ENCODE results near the gene SULT4A1. TPM values are rescaled to one million over a fixed set of nuclear protein-coding genes. Genes with fewer than 3 reads are reported as not detected.

The SULT4A1 gene
- total and polyA plus RNA-seq, 10 donors = 0.35 to 5.1 (median 1.7) TPM

GRCh38 chr22:43879901-43880540 lies 17.7 kb upstream of the SULT4A1 start:
- no peak overlapping the region for H3K4me3 ChIP-seq
- no peaks in the 10 kb centered on the region for H3K36me3 ChIP-seq
- H3K4me1 ChIP-seq = peaks cover 0 to 10% (median 6%) of the 10 kb centered on the region in 6 donors
- H3K27me3 ChIP-seq (replicated peaks in 1 of 7) = peaks cover 0 to 89% (median 6%) of the 10 kb centered on the region in 7 donors
- H3K9me3 ChIP-seq = no peaks in the 10 kb centered on the region
- no peak overlapping the region for H3K27ac ChIP-seq
- intact Hi-C loops (cut with DNase I; ENCODE audit: low total_unique reads) = loop anchor here (10.0 kb wide), 1 partner anchor 485 kb away; no protein-coding TSS in a partner anchor
- TF ChIP-seq POLR2A (IDR thresholded peaks at IDR 0.05) = no peak
- 64 to 72% (median 67%) methylated on average over 8 to 14 of the region's 14 CpGs for WGBS, 5 donors
- DNase-seq = peak; percentile 24

DNA sequence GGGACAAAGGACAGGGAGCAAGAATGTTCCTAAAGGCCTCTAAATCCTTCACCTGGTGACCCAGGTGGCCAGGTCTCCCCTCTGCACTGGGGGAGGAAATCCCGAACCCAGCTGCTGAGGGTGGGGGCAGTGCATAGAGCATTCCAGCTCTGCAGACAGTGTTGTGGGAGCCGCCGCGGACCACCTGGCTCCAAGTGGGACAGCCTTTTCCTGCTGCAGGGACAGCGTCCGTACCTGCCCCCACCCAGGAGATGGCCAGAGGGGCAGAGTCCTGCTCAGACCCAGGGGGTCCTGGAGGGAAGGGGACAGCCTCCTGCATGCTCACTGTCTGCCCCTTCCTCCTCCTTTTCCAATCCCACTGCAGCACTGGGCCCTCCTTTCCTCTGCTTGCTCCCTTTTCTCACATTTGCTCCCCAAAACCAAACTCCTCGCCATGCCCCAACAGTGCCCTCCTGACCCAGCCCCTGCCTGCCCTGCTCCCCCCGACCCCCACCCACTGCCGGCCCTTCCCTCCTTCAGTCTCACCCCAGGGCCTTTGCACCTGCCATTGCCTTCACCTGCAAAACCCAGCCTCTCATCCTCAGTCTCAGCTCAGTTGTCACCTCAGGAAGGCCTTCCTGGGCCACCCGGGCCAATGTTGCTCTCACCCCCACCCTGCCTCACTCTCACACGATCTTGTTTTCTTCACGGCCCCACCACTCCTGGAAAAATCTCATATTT lies 16.7 kb upstream of the SULT4A1 start:
- H3K36me3 ChIP-seq = no peaks in the 10 kb centered on the region
- DNase-seq = peak; percentile 49
- intact Hi-C loops (cut with DNase I; ENCODE audit: low total_unique reads) = no loop called here
- 70 to 79% (median 71%) methylated on average over 12 of the region's 12 CpGs for WGBS, 5 donors
- no peak overlapping the region for H3K27ac ChIP-seq
- H3K4me1 ChIP-seq = no peaks in the 10 kb centered on the region
- H3K27me3 ChIP-seq (replicated peaks in 1 of 7) = peaks cover 0 to 90% (median 15%) of the 10 kb centered on the region in 7 donors
- no peak overlapping the region for H3K4me3 ChIP-seq
- H3K9me3 ChIP-seq = no peaks in the 10 kb centered on the region
- TF ChIP-seq POLR2A (IDR thresholded peaks at IDR 0.05) = no peak
- no peak for TF ChIP-seq CTCF (IDR thresholded peaks at IDR 0.05 in 8 of 11, conservative IDR thresholded peaks at IDR 0.05 in 3 of 11)
- TF ChIP-seq POLR2AphosphoS5 (IDR thresholded peaks at IDR 0.05) = no peak

DNA sequence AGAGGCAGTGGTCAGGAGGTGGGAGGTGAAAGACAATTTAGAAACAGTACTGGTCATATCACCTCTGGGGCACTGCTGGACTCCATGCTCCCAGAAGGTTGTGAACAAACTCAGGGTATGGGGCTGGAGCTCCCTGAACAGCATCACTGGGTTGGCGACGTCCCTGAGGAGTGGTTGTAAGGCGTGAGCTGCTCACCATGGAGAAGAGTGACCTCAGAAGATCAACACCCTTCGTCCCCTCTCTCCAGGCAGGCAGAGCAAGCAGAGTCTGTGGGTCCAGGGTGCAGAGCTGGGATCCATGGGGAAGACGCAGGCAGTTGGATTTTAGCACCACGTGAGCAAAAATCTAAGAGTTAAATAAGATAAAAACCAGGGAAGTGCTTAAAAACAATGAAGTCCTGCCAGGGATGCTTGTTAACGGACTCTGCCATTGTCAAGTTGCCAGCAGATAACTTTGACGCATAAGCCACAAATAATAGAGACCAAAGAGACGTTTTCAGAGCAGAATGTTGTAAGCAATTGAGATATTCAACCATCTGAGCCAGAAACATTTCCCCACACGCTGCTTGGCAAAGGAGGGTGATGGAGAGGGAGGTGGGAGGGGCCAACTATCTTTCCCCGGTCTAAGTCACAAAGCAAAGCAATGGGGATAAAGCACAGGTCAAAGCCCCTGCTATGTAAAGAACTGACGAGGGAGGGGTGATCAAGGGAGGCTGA lies 15.9 kb upstream of the SULT4A1 start:
- Histone ChIP-seq H3K4me1 (no peaks in the 10 kb centered on the region), H3K4me3 (no peak overlapping the region), H3K9me3 (no peaks in the 10 kb centered on the region), H3K27ac (no peak overlapping the region), H3K36me3 (no peaks in the 10 kb centered on the region), H3K27me3 (replicated peaks in 1 of 7) (peaks cover 0 to 93% (median 15%) of the 10 kb centered on the region in 7 donors)
- no peak for TF ChIP-seq CTCF (IDR thresholded peaks at IDR 0.05 in 8 of 11, conservative IDR thresholded peaks at IDR 0.05 in 3 of 11)
- TF ChIP-seq POLR2A (IDR thresholded peaks at IDR 0.05) = no peak
- TF ChIP-seq POLR2AphosphoS5 (IDR thresholded peaks at IDR 0.05) = no peak
- 54 to 73% (median 71%) methylated on average over 12 of the region's 12 CpGs for WGBS, 5 donors
- peak; percentile 27 for DNase-seq
- intact Hi-C loops (cut with DNase I; ENCODE audit: low total_unique reads) = no loop called here

DNA sequence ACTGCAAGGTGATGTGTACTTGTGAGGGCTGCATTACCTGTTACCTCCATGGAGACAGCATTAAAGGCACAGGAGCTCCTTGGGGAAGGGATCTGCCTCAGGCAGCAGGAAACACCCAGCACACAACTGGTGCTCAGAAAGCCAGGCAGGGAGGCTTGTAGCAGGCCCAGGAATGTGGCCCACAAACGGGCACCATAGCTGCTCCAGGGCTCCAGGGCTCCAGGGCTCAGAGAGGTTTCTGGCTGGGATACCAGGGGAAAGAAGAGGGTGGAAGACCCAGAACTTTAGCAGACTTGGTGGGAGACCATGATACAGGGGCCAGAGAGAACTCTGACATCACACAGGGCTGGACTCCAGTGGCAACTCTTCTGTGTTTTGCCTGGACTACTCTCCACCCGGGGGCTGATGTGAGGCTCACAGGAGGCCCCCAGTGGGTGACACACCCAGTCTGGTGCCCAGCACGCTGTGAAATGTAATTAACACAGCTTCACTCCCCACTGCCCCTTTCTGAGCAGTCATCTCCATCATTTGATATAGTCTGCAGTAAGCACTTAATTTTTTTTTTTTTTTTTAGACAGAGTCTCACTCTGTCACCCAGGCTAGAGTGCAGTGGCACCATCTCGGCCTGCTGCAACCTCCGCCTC lies 14.7 kb upstream of the SULT4A1 start:
- no peaks in the 10 kb centered on the region for H3K4me1 ChIP-seq
- peaks cover 0 to 6% (median 0%) of the 10 kb centered on the region in 8 donors for H3K9me3 ChIP-seq
- H3K36me3 ChIP-seq = no peaks in the 10 kb centered on the region
- intact Hi-C loops (cut with DNase I; ENCODE audit: low total_unique reads) = no loop called here
- H3K4me3 ChIP-seq = no peak overlapping the region
- H3K27me3 ChIP-seq (replicated peaks in 1 of 7) = peaks cover 0 to 85% (median 15%) of the 10 kb centered on the region in 7 donors
- TF ChIP-seq POLR2AphosphoS5 (IDR thresholded peaks at IDR 0.05) (no peak), CTCF (IDR thresholded peaks at IDR 0.05 in 8 of 11, conservative IDR thresholded peaks at IDR 0.05 in 3 of 11) (no peak), POLR2A (IDR thresholded peaks at IDR 0.05) (no peak)
- peak; percentile 54 for DNase-seq
- 62 to 84% (median 69%) methylated on average over 5 of the region's 5 CpGs for WGBS, 5 donors
- no peak overlapping the region for H3K27ac ChIP-seq

Data from spleen (tissue), 11 donors.